ENCODE results near the gene SMIM11.
"Not testable (repeated sequence)": the region's sequence is repeated elsewhere in the genome, so short reads cannot be mapped to it uniquely, and the experiment has no call there.

Gene SMIM11

DNA sequence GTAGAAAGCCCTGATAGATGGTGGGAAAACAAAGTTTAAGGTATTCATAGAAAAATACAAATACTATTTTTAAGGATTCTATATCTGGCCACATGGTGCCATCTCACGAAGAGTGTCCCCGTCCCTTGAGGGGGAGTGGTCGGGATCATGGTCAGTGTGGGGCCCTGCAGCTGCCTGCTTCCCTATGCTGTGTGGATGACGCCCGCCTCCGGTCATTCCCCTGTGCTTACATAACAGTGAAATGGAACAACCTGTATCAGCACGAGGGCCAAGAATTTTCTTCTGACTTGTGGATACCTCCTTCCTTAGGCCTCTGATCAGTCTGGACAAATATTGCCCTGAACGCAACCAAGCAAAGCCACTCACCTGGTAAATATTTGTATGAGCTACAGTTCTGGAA lies 52.0 kb downstream of the SMIM11 start:
- not testable (repeated sequence) for DNase-seq

DNA sequence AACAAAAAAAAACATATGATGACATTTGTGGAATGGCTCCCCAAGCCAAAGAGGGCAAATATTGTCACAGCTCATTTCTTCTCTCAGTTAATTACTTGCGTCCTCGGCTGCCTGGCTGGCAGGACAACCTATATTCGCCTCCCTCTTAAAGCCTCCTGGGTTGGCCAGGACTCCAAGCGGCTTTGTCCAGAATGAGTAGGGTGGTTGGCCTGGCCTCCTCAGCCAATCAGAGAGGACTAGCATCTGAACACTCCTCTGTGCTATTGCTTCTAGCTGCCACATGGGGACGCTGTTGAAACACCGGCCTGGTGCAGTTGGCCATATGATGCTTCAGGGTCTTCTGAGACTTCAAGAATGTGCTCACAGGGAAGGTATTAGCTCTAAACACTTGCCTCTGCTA lies 53.1 kb downstream of the SMIM11 start:
- DNase-seq = not testable (repeated sequence)

DNA sequence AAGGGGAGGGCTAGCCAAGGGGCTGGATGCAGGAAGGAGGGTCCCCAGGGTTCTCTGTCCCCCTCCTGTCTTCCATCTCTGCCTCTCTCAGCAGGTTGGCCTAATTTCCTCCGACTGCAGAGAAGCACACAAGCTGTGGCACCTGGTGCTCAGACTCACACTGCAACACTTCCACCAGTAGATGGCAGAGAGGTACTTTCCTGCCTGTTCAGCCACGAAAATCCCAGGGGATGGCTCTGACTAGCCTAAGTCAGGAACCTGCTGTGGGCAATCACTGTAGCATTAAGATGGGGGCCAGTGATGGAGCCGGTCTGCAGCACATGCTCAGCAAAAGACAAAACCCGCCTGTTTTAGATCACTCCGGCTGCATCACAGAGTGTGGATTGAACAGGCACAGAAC lies 54.4 kb downstream of the SMIM11 start:
- DNase-seq = not testable (repeated sequence)

Data from stimulated activated CD4-positive, alpha-beta T cell treated with anti-CD3 and anti-CD28 coated beads, Interleukin-4, amount 100 ng/mL, for 4 hours (primary cell).